Hypothalamus (tissue), 51 donors: ENCODE data around the gene KIAA0825.

Experiments
- DNase-seq, 51 donors: peaks; one replicate each; lab custom pipeline; 2025; lab: John Stamatoyannopoulos, UW

The KIAA0825 gene

GRCh38 chr5:94508461-94509148 lies 109.8 kb downstream of the KIAA0825 start:
- DNase-seq: no peak

DNA sequence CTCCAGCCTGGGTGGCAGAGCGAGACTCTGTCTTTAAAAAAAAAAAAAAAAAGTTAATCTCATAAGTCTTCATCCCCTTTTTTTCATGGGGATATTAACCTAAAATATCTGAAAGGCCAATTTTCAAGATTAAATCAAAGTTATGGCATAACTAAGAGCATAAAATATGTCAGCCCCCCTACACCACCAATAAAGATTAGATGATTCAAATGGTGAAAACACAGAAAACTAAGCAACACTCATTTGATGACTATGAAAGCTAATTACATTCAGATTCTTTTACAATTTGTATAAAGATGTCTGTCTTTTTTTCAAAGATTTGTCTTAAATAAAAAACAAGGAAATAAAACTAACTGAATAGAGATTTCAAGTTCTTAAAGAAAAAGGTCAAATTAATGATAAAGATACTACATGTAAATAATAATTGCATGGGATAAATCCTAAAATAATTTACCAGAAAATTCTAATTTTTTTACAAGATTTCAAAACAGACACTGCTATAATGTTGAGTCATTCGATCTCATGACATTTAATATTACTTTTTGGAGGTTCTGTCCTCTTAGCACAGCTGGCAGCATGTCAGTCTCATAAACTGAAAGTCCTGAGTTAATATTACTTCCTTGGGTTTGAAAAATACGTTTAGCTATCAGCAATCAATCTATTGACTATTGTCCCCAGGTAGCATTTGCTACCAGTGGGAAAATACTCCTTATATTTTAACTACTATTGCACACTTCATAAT lies 112.9 kb downstream of the KIAA0825 start:
- DNase-seq: no peak

GRCh38 chr5:94503677-94504076 lies 114.7 kb downstream of the KIAA0825 start:
- DNase-seq: no peak

DNA sequence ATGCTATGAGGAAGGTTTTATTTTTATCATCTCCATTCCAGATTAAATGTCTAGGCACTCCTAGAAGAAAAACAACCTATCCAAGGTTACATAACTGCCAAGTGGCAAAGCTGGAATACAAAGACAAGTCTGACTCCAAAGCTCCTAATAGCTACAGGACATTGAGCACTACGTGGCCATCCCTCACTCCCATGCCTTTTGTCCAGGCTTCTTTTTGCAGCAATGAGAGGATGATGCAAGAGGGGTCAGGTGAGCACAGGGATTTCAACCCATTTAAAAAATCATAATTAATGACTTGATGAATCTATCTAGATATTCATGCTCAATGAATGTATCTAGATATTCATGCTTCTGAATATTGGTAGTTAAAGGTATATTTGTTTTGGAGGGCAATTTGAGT lies 117.0 kb downstream of the KIAA0825 start:
- DNase-seq: no peak

GRCh38 chr5:94499806-94500205 lies 118.6 kb downstream of the KIAA0825 start:
- no peak for DNase-seq

GRCh38 chr5:94498199-94498598 lies 120.2 kb downstream of the KIAA0825 start:
- DNase-seq: no peak

GRCh38 chr5:94485067-94485466 lies 133.3 kb downstream of the KIAA0825 start:
- DNase-seq: no peak

DNA sequence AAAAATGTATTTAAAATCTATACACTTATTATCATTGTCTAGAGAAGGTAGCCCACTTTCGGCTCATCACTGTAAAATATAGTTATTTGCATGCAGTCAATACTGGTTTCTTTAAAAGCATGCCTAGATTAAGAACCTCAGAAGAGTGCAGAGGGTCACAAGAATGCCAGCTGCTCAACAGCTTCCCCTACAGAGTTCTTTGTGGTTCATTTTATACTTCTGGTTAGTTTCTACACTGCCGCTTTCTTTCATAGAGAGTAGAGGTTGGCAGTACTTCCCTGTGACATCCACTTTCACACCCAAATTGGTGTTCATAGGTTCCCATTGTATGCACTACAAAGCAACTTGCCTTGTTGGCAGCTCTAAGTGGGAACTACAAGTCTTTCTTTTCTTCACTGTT lies 137.3 kb downstream of the KIAA0825 start:
- DNase-seq: no peak

DNA sequence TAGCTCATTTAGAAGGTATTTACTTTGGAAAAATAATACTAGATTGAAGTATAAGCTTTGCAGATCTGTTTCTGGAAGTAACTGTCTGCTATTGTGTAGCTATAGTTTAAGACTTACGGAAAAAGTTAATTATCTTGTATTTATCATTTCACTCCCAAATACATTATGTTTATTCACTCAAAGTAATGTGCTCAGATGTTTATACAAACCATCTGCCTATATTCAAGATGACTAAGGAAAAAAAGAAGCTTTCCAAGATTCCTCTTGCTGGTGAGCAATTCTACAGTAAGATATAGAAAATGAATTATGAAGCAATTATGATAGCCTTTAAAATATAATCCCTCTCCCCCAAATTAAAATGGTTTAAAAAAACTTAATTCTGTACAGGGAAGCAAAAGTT lies 137.9 kb downstream of the KIAA0825 start:
- no peak for DNase-seq

DNA sequence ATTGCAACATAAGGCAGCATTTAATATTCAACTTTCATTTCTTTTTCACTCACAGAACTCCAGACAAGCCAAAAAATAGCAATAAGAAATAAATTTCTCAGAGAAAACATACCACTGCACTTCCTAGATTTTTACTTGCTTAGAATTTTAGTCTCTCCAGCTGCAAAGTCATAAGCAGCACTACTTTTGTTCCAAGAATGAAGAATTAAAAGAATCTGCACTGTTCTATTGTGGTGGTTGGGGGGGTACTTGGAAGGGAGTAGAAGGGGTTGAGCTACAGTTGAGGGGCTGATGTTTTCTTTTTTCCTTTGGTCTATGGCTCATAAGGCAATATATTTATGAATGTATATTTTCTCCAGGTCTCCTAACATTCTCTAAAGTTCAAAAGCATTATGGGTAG lies 144.5 kb downstream of the KIAA0825 start:
- DNase-seq: no peak

- DNase-seq: no peak
These were observed 146.9 kb downstream of the KIAA0825 start for GRCh38 chr5:94471521-94471920.

- no peak for DNase-seq
These were observed 147.6 kb downstream of the KIAA0825 start for GRCh38 chr5:94470802-94471201.

DNA sequence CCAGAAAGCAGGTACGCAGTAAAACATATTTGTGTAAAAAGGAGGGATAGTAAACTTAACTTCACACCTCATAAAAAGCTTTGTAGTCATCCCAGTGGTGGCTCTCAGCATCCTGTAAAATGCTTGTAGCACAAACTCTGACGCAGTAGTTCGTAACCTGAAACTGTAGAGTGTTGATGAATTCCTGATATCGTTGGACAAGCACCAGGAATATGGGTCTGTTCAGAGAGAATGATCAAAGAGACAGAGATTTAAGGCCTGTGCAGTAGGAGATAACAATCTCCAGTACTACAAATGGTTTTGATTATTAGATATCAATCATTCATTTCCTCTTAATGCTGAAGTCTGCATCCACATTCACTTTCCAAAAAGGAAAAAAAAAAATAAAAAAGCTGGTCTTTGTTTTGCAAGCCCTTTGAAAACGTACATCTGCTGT lies 148.5 kb downstream of the KIAA0825 start:
- no peak for DNase-seq

GRCh38 chr5:94467954-94468930 lies 150.2 kb downstream of the KIAA0825 start:
- no peak for DNase-seq

DNA sequence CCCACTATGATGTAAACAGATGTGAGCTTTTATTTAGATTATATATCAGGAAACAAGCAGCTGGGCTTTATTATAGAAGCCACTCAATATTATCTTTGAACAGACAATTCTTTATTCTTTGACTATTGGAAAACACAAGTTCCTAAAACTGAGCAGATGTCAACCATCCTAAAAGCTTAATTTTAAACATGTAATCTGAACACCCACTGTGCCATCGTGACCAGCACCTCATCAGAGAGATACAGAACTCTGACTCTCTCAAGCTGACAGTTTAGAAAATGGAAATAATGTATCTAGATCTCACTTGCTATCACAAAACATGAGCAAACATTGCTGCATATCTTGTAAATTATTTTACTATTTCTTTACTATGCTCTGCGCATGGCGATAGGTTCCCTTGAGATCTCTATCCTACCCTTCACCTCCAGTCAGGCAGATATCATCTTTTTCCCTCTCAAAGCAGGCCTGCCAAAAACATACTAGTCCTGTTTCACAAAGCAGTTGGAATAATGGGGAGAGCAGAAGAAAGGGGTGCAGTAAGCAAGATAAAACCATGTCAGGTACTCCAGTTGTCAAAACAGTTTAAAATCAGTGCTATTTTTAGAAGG lies 151.0 kb downstream of the KIAA0825 start:
- no peak for DNase-seq

DNA sequence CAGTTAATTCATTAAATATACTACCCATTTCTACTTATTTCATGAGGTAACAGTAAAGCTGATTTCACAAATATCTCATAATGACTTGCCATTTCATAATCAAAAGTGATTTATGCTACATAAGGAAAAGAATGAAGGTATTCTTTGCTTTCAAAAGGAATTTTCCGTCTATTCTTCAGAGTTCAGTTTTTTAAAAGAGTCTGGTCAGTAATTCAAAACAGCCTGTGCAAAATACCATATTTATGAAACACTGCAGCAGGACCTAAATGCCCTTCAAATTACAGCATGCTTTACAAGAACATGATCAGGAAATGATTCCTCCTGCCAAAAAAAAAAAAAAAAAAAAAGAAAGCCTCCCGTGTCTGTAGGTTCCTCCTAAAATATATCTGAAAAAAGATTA lies 154.7 kb downstream of the KIAA0825 start:
- no peak for DNase-seq

GRCh38 chr5:94461131-94461530 lies 157.3 kb downstream of the KIAA0825 start:
- DNase-seq: no peak

- DNase-seq: no peak
These were observed 158.5 kb downstream of the KIAA0825 start for GRCh38 chr5:94459915-94460314.

DNA sequence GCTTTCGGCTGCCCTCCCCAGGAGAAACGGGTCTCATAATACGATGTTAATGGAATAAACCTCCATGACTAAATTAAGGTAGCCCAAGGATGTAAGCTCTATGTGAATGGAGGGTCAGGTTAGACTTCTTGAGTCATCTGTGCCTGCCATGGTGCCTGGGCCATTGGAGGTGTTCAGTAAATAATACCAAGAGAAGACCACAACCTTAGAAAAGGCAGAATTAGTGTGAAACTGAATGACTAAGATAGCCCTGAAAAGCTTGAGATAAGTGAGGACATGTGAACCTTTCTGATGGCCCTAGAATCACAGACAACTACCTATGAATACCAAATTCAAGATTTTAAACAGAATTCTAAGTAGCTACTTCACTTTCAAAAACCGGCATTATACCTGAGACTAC lies 160.6 kb downstream of the KIAA0825 start:
- DNase-seq: no peak

DNA sequence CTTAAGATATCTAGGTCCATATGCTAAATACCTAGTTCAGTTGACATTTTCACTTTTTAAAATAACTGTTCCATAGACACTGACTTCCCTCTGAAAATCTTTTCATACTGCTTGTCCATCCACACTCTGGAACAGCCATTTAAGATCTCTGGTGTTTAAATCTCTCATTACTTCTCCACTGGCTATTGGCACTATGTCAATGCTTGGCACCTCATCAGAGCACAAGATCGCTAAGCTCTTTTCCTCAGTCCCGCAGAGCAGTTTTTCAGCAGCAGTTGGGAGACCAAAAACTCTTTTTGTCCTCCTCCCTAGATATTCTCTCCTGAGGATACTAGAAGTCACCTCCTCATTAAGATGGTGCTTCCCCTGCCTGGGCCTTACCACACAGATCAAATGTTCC lies 172.7 kb downstream of the KIAA0825 start:
- no peak for DNase-seq

GRCh38 chr5:94442991-94443390 lies 175.4 kb downstream of the KIAA0825 start:
- DNase-seq: no peak
